Measurements from ENCODE around the gene TBL1Y. TPM values are rescaled to one million over a fixed set of nuclear protein-coding genes. Genes with fewer than 3 reads are reported as not detected.
"Not testable (repeated sequence)": the region's sequence is repeated elsewhere in the genome, so short reads cannot be mapped to it uniquely, and the experiment has no call there.

The TBL1Y gene
- total and polyA plus RNA-seq, 4 experiments from 2014 or later, result not detected

GRCh38 chrY:7016521-7016920 lies 106.0 kb downstream of the TBL1Y start:
- Histone ChIP-seq H3K4me1 (ENCODE audit: insufficient read depth, low read length) (no peaks in the 10 kb centered on the region), H3K27me3 (ENCODE audit: insufficient read depth, low read length) (no peaks in the 10 kb centered on the region), H3K36me3 (ENCODE audit: insufficient read depth, low read length) (no peaks in the 10 kb centered on the region), H3K4me3 (ENCODE audit: low read length in 2 of 2) (no peak overlapping the region), H3K9me3 (ENCODE audit: control insufficient read depth in 1 of 2, low read length in 2 of 2) (no peaks in the 10 kb centered on the region), H3K27ac (ENCODE audit: low read depth, low read length) (no peak overlapping the region)
- CTCF ChIA-PET (ENCODE audit: partially characterized antibody), result no interaction called here
- POLR2A ChIA-PET (ENCODE audit: partially characterized antibody), result no interaction called here
- no peak for DNase-seq
- Mint-ChIP-seq H3K27me3 (no peaks in the 10 kb centered on the region), H3K36me3 (no peaks in the 10 kb centered on the region), H3K27ac (no peak overlapping the region), H3K4me1 (no peaks in the 10 kb centered on the region), H3K4me3 (no peak overlapping the region), H3K9me3 (no peaks in the 10 kb centered on the region)
- intact Hi-C loops (cut with micrococcal nuclease), result no loop called here

- Mint-ChIP-seq H3K9me3 (no peaks in the 10 kb centered on the region), H3K36me3 (no peaks in the 10 kb centered on the region), H3K4me1 (no peaks in the 10 kb centered on the region), H3K27me3 (no peaks in the 10 kb centered on the region), H3K4me3 (no peak overlapping the region), H3K27ac (no peak overlapping the region)
- no peaks in the 10 kb centered on the region for H3K36me3 ChIP-seq (ENCODE audit: insufficient read depth, low read length)
- no peak overlapping the region for H3K27ac ChIP-seq (ENCODE audit: low read depth, low read length)
- ChIA-PET CTCF (ENCODE audit: partially characterized antibody) (no interaction called here), POLR2A (ENCODE audit: partially characterized antibody) (no interaction called here)
- no peaks in the 10 kb centered on the region for H3K27me3 ChIP-seq (ENCODE audit: insufficient read depth, low read length)
- no peak for DNase-seq
- intact Hi-C loops (cut with micrococcal nuclease), result no loop called here
- no peaks in the 10 kb centered on the region for H3K4me1 ChIP-seq (ENCODE audit: insufficient read depth, low read length)
- no peaks in the 10 kb centered on the region for H3K9me3 ChIP-seq (ENCODE audit: control insufficient read depth in 1 of 2, low read length in 2 of 2)
- no peak overlapping the region for H3K4me3 ChIP-seq (ENCODE audit: low read length in 2 of 2)
Measured at GRCh38 chrY:7017244-7018080, 107.0 kb downstream of the TBL1Y start.

- H3K4me3 Mint-ChIP-seq, result no peak overlapping the region
- Histone ChIP-seq H3K27ac (ENCODE audit: low read depth, low read length) (no peak overlapping the region), H3K36me3 (ENCODE audit: insufficient read depth, low read length) (no peaks in the 10 kb centered on the region), H3K4me1 (ENCODE audit: insufficient read depth, low read length) (no peaks in the 10 kb centered on the region), H3K4me3 (ENCODE audit: low read length in 2 of 2) (no peak overlapping the region), H3K9me3 (ENCODE audit: control insufficient read depth in 1 of 2, low read length in 2 of 2) (no peaks in the 10 kb centered on the region), H3K27me3 (ENCODE audit: insufficient read depth, low read length) (no peaks in the 10 kb centered on the region)
- ChIA-PET POLR2A (ENCODE audit: partially characterized antibody) (no interaction called here), CTCF (ENCODE audit: partially characterized antibody) (no interaction called here)
- H3K27me3 Mint-ChIP-seq, result no peaks in the 10 kb centered on the region
- DNase-seq, result no peak
- no peak overlapping the region for H3K27ac Mint-ChIP-seq
- peaks cover 0 to 6% (median 0%) of the 10 kb centered on the region in 4 donors for H3K4me1 Mint-ChIP-seq
- intact Hi-C loops (cut with micrococcal nuclease), result no loop called here
- H3K36me3 Mint-ChIP-seq, result no peaks in the 10 kb centered on the region
- no peaks in the 10 kb centered on the region for H3K9me3 Mint-ChIP-seq
Measured at GRCh38 chrY:7039037-7039436, 128.5 kb downstream of the TBL1Y start.

GRCh38 chrY:7040662-7041061 lies 130.2 kb downstream of the TBL1Y start:
- H3K27me3 Mint-ChIP-seq, result peaks cover 0 to 2% of the 10 kb centered on the region in 2 donors
- no peaks in the 10 kb centered on the region for H3K9me3 Mint-ChIP-seq
- no peak overlapping the region for H3K4me3 Mint-ChIP-seq
- H3K27ac ChIP-seq (ENCODE audit: low read depth, low read length), result no peak overlapping the region
- no peak overlapping the region for H3K4me3 ChIP-seq (ENCODE audit: low read length in 2 of 2)
- CTCF ChIA-PET (ENCODE audit: partially characterized antibody), result no interaction called here
- H3K9me3 ChIP-seq (ENCODE audit: control insufficient read depth in 1 of 2, low read length in 2 of 2), result no peaks in the 10 kb centered on the region
- intact Hi-C loops (cut with micrococcal nuclease), result no loop called here
- POLR2A ChIA-PET (ENCODE audit: partially characterized antibody), result no interaction called here
- H3K27me3 ChIP-seq (ENCODE audit: insufficient read depth, low read length), result no peaks in the 10 kb centered on the region
- H3K36me3 Mint-ChIP-seq, result no peaks in the 10 kb centered on the region
- no peaks in the 10 kb centered on the region for H3K36me3 ChIP-seq (ENCODE audit: insufficient read depth, low read length)
- no peak for DNase-seq
- H3K4me1 ChIP-seq (ENCODE audit: insufficient read depth, low read length), result no peaks in the 10 kb centered on the region
- H3K27ac Mint-ChIP-seq, result no peak overlapping the region
- H3K4me1 Mint-ChIP-seq, result peaks cover 0 to 6% (median 0%) of the 10 kb centered on the region in 4 donors

DNA sequence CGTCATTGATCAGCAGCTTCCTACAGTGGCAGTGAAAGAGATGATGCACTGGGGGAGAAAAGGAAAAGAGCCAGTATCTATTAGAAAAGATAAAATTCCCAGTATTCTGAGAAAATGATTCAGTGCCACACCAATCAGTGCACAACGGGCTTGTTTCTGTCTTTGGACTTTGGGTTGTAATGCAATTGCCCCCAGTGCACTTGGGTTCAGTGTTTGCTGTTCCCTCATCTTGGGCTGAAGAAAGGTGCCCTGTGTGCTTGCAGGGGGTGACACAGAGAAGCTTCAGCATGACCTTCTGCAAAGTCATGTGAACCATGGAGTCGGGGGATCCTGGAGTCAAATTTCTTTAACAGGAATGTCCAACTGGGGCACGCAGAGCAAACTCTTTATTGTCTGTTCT lies 131.5 kb downstream of the TBL1Y start:
- Mint-ChIP-seq H3K36me3 (no peaks in the 10 kb centered on the region), H3K9me3 (no peaks in the 10 kb centered on the region), H3K27me3 (peaks cover 0 to 2% of the 10 kb centered on the region in 2 donors), H3K4me3 (no peak overlapping the region), H3K27ac (no peak overlapping the region), H3K4me1 (peaks cover 0 to 6% (median 0%) of the 10 kb centered on the region in 4 donors)
- H3K27me3 ChIP-seq (ENCODE audit: insufficient read depth, low read length), result no peaks in the 10 kb centered on the region
- no peaks in the 10 kb centered on the region for H3K36me3 ChIP-seq (ENCODE audit: insufficient read depth, low read length)
- intact Hi-C loops (cut with micrococcal nuclease), result no loop called here
- no peak overlapping the region for H3K27ac ChIP-seq (ENCODE audit: low read depth, low read length)
- H3K4me3 ChIP-seq (ENCODE audit: low read length in 2 of 2), result no peak overlapping the region
- H3K9me3 ChIP-seq (ENCODE audit: control insufficient read depth in 1 of 2, low read length in 2 of 2), result no peaks in the 10 kb centered on the region
- ChIA-PET POLR2A (ENCODE audit: partially characterized antibody) (no interaction called here), CTCF (ENCODE audit: partially characterized antibody) (no interaction called here)
- no peaks in the 10 kb centered on the region for H3K4me1 ChIP-seq (ENCODE audit: insufficient read depth, low read length)
- no peak for DNase-seq

GRCh38 chrY:7052461-7052860 lies 142.0 kb downstream of the TBL1Y start:
- H3K27me3 Mint-ChIP-seq; H3K9me3 Mint-ChIP-seq; H3K4me1 Mint-ChIP-seq; H3K9me3 ChIP-seq (ENCODE audit: control insufficient read depth in 1 of 2, low read length in 2 of 2); H3K36me3 ChIP-seq (ENCODE audit: insufficient read depth, low read length); H3K27ac ChIP-seq (ENCODE audit: low read depth, low read length); POLR2A ChIA-PET (ENCODE audit: partially characterized antibody); H3K27me3 ChIP-seq (ENCODE audit: insufficient read depth, low read length); H3K4me1 ChIP-seq (ENCODE audit: insufficient read depth, low read length); intact Hi-C loops (cut with micrococcal nuclease); H3K4me3 ChIP-seq (ENCODE audit: low read length in 2 of 2); H3K27ac Mint-ChIP-seq; H3K4me3 Mint-ChIP-seq; CTCF ChIA-PET (ENCODE audit: partially characterized antibody); DNase-seq; H3K36me3 Mint-ChIP-seq: not testable (repeated sequence)

DNA sequence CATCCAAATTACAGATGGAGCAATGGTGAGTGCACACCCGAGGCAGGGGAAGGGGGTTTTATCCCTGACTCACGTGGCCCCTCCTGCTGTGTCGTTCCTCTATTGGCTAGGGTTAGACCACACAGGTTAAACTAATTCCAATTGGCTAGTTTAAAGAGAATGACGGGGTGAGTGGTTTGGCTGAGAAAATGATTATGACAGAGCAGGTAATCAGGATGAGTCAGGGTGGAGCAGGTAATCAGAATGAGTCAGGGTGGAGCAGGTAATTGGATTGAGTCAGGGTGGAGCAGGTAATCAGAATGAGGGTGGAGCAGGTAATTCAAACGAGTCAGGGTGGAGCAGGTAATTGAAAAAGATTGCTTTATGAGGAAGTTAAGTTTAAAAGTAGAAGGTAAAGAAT lies 146.4 kb downstream of the TBL1Y start:
- ChIA-PET POLR2A (ENCODE audit: partially characterized antibody) (no interaction called here), CTCF (ENCODE audit: partially characterized antibody) (no interaction called here)
- DNase-seq, result no peak
- H3K9me3 Mint-ChIP-seq, result no peaks in the 10 kb centered on the region
- no peaks in the 10 kb centered on the region for H3K27me3 ChIP-seq (ENCODE audit: insufficient read depth, low read length)
- no peak overlapping the region for H3K4me3 ChIP-seq (ENCODE audit: low read length in 2 of 2)
- H3K27ac ChIP-seq (ENCODE audit: low read depth, low read length), result no peak overlapping the region
- no peaks in the 10 kb centered on the region for H3K4me1 ChIP-seq (ENCODE audit: insufficient read depth, low read length)
- H3K36me3 Mint-ChIP-seq, result no peaks in the 10 kb centered on the region
- H3K4me1 Mint-ChIP-seq, result no peaks in the 10 kb centered on the region
- H3K36me3 ChIP-seq (ENCODE audit: insufficient read depth, low read length), result no peaks in the 10 kb centered on the region
- intact Hi-C loops (cut with micrococcal nuclease), result no loop called here
- H3K4me3 Mint-ChIP-seq, result no peak overlapping the region
- H3K9me3 ChIP-seq (ENCODE audit: control insufficient read depth in 1 of 2, low read length in 2 of 2), result no peaks in the 10 kb centered on the region
- no peak overlapping the region for H3K27ac Mint-ChIP-seq
- peaks cover 0 to 2% of the 10 kb centered on the region in 2 donors for H3K27me3 Mint-ChIP-seq
